Prostate gland (tissue), 2 donors: ENCODE measurements around the gene KCTD17. TPM values are rescaled to one million over a fixed set of nuclear protein-coding genes. Genes with fewer than 3 reads are reported as not detected.

Experiments
- DNase-seq: peaks from one replicate; pipeline ENCODE4 v3.0.0-alpha.2; 2019; ENCODE audit warnings: low spot score
- H3K27ac ChIP-seq, 2 donors: fragments of 200-600 bp; sonication (generic); 2 replicates each; pipeline ENCODE4 v1.5.1; 2017 to 2019
- H3K27me3 ChIP-seq: fragments of 200-600 bp; sonication (generic); replicated peaks from 2 replicates; pipeline ENCODE4 v1.5.1; 2019; ENCODE audit not compliant: insufficient read depth
- H3K36me3 ChIP-seq, 2 donors: fragments of 200-600 bp; sonication (generic); 1 replicate in 1 of 2; 2 replicates in 1 of 2; pipeline versions ENCODE4 v1.5.1 to v1.8.1; 2017 to 2019
- H3K4me1 ChIP-seq: fragments of 200-600 bp; sonication (generic); replicated peaks from 2 replicates; pipeline ENCODE4 v1.5.1; 2019
- H3K4me3 ChIP-seq, 2 donors: fragments of 200-600 bp; sonication (generic); 2 replicates each; pipeline ENCODE4 v1.5.1; 2017 to 2019
- H3K9me3 ChIP-seq: fragments of 200-600 bp; sonication (generic); 2 replicates; pipeline ENCODE4 v1.5.1; 2017
- CTCF ChIP-seq, 4 experiments: fragments of 200-600 bp in 2 of 4; fragments of 450-650 bp in 2 of 4; sonication (generic) in 2 of 4; IDR thresholded peaks; 1 replicate in 3 of 4; 2 replicates in 1 of 4; pipeline ENCODE4 v1.5.1; 2016 to 2019; ENCODE audit warnings: antibody characterized with exemption in 4 of 4, mild to moderate bottlenecking in 2 of 4, moderate library complexity in 2 of 4
- POLR2A ChIP-seq: fragments of 450-650 bp; IDR thresholded peaks from one replicate; pipeline ENCODE4 v1.6.1; 2016; ENCODE audit warnings: antibody characterized with exemption, mild to moderate bottlenecking
- POLR2AphosphoS5 ChIP-seq: sonication (generic); formaldehyde crosslinking; IDR thresholded peaks from one replicate; pipeline ENCODE4 v1.6.1; 2017; ENCODE audit warnings: antibody characterized with exemption
- WGBS: methylation state at CpG from one replicate; pipeline ENCODE4 v1.1.5; 2018; 5-methylcytosine and 5-hydroxymethylcytosine counted together
- intact Hi-C: fragments of 100-400 bp; cut with DNase I; formaldehyde crosslinking; loops from one replicate; pipeline ENCODE4 v1.14.2; 2022
- total RNA-seq, 2 donors: library from RNA; depleted of rRNA; stranded (reverse); fragments of >200 nt; gene quantifications; one replicate each; pipeline ENCODE4 v1.1.0, GENCODE V29; 2016

KCTD17 gene
- total RNA-seq, 2 donors from 2014 or later = 7.8 to 32.4 TPM

DNA sequence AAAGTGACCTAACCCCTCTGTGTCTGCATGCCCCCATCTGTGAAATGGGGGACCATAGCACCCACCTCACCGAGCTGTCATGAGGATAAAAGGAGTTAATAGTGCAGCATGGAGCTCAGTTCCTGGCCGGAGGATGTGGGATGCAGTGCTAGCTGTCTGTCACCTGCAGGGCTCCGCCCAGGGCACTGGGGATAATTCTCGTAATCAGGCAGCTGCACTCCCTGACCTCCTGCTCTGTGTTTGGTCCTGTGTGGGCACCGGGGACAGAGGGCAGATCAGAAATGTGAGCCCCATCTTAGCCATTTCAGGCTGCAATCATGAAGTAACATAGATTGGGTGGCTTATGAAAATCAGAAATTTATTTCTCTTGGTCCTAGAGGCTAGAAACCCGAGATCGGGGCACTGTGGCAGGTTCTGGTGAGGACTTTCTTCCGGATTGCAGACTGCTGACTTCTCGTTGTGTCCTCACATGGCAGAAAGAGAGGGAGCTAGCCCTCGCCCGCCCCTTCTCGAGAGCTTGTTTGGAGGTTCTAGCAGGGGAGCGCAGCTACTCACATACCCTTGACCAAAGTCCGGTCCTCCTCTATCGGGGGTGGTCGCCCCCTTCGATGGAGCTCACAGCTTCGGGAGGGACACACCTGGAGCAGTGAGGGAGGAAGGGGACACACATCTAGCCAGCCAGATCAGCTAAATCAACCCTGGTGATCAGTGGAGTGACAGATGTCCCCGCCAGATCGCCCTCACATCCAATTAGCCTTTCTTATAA, 3.2 kb downstream of the KCTD17 start:
- H3K4me3 ChIP-seq = no peak overlapping the region
- no peak for DNase-seq
- no peaks in the 10 kb centered on the region for H3K36me3 ChIP-seq
- H3K27me3 ChIP-seq = no peaks in the 10 kb centered on the region
- intact Hi-C loops = no loop called here
- peaks cover 3% of the 10 kb centered on the region for H3K4me1 ChIP-seq
- 93% methylated on average over 20 of the region's 20 CpGs for WGBS
- no peak overlapping the region for H3K27ac ChIP-seq
- no peaks in the 10 kb centered on the region for H3K9me3 ChIP-seq
- no peak for TF ChIP-seq POLR2AphosphoS5
- no peak for TF ChIP-seq CTCF (IDR thresholded peaks at IDR 0.05)
- TF ChIP-seq POLR2A = no peak

GRCh38 chr22:37056246-37056645, 4.7 kb downstream of the KCTD17 start:
- no peaks in the 10 kb centered on the region for H3K36me3 ChIP-seq
- intact Hi-C loops = no loop called here
- H3K9me3 ChIP-seq = no peaks in the 10 kb centered on the region
- 97% methylated on average over 13 of the region's 13 CpGs for WGBS
- peaks cover 3% of the 10 kb centered on the region for H3K4me1 ChIP-seq
- H3K27me3 ChIP-seq = no peaks in the 10 kb centered on the region
- no peak overlapping the region for H3K27ac ChIP-seq
- TF ChIP-seq POLR2AphosphoS5 (no peak), POLR2A (no peak), CTCF (IDR thresholded peaks at IDR 0.05) (no peak)
- no peak for DNase-seq
- no peak overlapping the region for H3K4me3 ChIP-seq

DNA sequence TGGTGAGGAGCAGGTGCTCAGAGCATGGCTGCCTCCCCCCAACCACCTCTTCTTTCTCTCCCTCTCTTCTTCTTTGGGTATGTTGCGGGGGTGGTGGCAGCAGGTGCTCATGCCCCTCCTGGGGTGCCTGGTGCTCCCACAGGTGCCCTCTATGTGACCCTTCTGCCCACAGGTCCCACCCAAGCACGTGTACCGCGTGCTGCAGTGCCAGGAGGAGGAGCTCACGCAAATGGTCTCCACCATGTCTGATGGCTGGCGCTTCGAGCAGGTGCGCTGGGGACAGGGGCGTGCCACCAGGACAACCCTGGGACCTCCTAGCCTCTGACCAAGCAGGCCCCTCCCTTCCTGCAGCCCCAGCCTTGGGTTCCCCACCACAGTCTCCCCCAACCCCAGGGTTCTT, 5.7 kb downstream of the KCTD17 start:
- TF ChIP-seq CTCF (IDR thresholded peaks at IDR 0.05) (no peak), POLR2AphosphoS5 (no peak), POLR2A (no peak)
- DNase-seq = no peak
- H3K27me3 ChIP-seq = no peaks in the 10 kb centered on the region
- H3K4me1 ChIP-seq = no peaks in the 10 kb centered on the region
- no peak overlapping the region for H3K27ac ChIP-seq
- H3K9me3 ChIP-seq = no peaks in the 10 kb centered on the region
- H3K36me3 ChIP-seq = no peaks in the 10 kb centered on the region
- 87% methylated on average over 9 of the region's 9 CpGs for WGBS
- no peak overlapping the region for H3K4me3 ChIP-seq
- intact Hi-C loops = no loop called here

- no peak for DNase-seq
- intact Hi-C loops = no loop called here
- Histone ChIP-seq H3K4me1 (no peaks in the 10 kb centered on the region), H3K36me3 (no peaks in the 10 kb centered on the region), H3K27me3 (no peaks in the 10 kb centered on the region), H3K9me3 (no peaks in the 10 kb centered on the region), H3K4me3 (no peak overlapping the region), H3K27ac (no peak overlapping the region)
- TF ChIP-seq CTCF (IDR thresholded peaks at IDR 0.05) (no peak), POLR2AphosphoS5 (no peak), POLR2A (no peak)
- WGBS = 89% methylated on average over 12 of the region's 12 CpGs
Measured at GRCh38 chr22:37057796-37058510, 6.4 kb downstream of the KCTD17 start.
